ENCODE data around the gene LMOD2. TPM values are rescaled to one million over a fixed set of nuclear protein-coding genes. Genes with fewer than 3 reads are reported as not detected.

The LMOD2 gene
- total and polyA plus RNA-seq, 10 of the 15 experiments (the other 5 are each of a cell fraction or from before 2014, with no cell fraction given) = not detected

DNA sequence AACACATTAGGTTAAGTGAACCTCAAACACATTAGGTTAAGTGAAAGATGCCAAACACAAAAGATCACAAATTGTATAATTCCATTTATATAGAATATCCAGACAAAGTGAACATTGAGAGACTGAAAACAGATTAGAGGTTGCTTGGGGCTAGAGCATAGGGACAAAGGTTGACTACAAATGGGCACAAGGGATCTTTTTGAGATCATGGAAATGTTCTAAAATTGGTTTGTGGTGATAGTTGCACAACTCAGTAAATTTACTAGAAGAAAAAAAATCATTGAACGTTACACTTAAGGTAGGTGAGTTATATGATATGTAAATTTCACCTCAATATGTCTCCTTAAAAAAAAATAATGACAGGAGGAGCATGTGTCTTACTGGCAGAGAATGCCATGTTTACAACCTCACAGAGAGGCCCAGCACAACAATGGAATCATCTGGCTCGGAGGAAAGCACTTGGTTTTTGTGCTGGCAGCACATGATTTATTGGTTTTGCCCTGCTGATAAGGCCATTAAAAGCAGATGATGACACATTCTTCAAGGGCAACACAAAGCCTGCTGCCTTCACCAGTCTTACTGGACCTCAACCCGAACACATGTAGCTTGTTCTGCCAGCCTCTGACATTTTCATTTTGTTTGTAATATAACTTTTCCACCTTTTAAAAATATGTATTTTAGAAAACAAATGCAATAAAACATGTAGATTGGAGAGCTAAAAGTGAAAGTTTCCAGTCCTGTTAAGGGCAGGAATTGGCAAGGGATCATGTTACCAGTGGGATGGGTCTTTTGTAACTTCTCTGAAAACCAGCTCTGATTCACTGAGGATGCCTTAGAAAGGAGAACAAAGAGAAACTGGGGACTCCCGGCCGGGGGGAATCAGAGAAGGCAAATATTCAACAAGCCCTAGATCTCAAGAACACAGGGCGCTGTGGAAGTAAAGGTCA, 11.9 kb upstream of the LMOD2 start (continued):
- no peak for TF ChIP-seq NKRF (conservative IDR thresholded peaks at IDR 0.05)
- TF ChIP-seq NR2F1 (conservative IDR thresholded peaks at IDR 0.05) = no peak
- TF ChIP-seq NFXL1 (IDR thresholded peaks at IDR 0.05; ENCODE audit: borderline replicate concordance) = no peak

DNA sequence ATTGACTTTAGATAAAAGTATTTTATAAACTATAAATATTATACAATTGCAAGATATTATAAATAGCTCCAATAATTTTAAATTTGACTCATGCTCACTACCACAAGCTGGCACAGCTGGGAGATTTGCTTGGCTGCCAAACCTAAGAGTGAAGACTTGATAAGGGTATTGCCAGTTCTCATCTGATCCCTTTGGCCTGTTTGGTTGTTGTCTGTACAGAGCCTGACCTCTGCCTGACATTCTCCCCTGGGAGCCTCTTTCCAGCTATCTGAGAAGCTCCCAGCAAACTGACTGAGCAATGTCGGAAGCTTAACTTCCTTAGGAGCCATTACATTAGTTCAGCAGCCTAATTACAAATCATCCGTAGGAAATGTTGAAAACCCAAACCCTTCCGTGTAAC, 10.2 kb upstream of the LMOD2 start:
- no peaks in the 10 kb centered on the region for H3K4me1 ChIP-seq (ENCODE audit: control insufficient read depth, insufficient read depth, low read length)
- ChIA-PET SMC1A (ENCODE audit: uncharacterized antibody, unreplicated experiment) (interaction anchor here (0.7 to 1.1 kb wide), 2 partner anchors 11 to 21 kb away, joined by 3 read pairs; no protein-coding TSS in a partner anchor), CTCF (interaction anchor here (0.6 to 3.0 kb wide), 4 partner anchors 9 to 220 kb away, joined by 3 to 7 read pairs (median 4); no protein-coding TSS in a partner anchor), RAD21 (ENCODE audit: unreplicated experiment) (interaction anchor here (1.0 kb wide), 1 partner anchor 21 kb away, joined by 4 read pairs; no protein-coding TSS in a partner anchor), POLR2A (no interaction called here)
- peaks cover 0 to 2% of the 10 kb centered on the region in 2 experiments; a peak in 3 of 4 replicates for H3K27me3 ChIP-seq (replicated peaks in 1 of 2; ENCODE audit: control insufficient read depth in 2 of 2, insufficient read depth in 2 of 2, low read length in 1 of 2)
- no peak overlapping the region for H3K27ac ChIP-seq (ENCODE audit: control insufficient read depth, insufficient read depth)
- H3K4me2 ChIP-seq (ENCODE audit: control insufficient read depth, insufficient read depth) = no peak overlapping the region
- 44% methylated on average over 3 of the region's 3 CpGs for WGBS (ENCODE audit: insufficient coverage, insufficient replicate concordance, low lambda C conversion rate, missing lambda C conversion rate)
- H3K79me2 ChIP-seq (ENCODE audit: control insufficient read depth, insufficient read depth, low read length) = no peaks in the 10 kb centered on the region
- DNase-seq (ENCODE audit: low read depth, low spot score) (no peak), FAIRE-seq (no peak), ATAC-seq (no peak)
- no TSS peak for BruUV-seq (replicated peaks)
- H3K9me3 ChIP-seq (replicated peaks; ENCODE audit: control insufficient read depth, insufficient read depth, low read length) = no peaks in the 10 kb centered on the region
- H3K4me3 ChIP-seq = no peak overlapping the region
- no peak overlapping the region for H2AFZ ChIP-seq (ENCODE audit: control insufficient read depth, low read depth, low read length)
- no peak overlapping the region for H3K9ac ChIP-seq (ENCODE audit: control insufficient read depth, insufficient read depth, low read length)
- in situ Hi-C loops (cut with MboI) (no loop called here), intact Hi-C loops (cut with micrococcal nuclease; ENCODE audit: unreplicated experiment) (no loop called here)
- H3K36me3 ChIP-seq (ENCODE audit: control insufficient read depth in 2 of 2, insufficient read depth in 2 of 2, low read length in 1 of 2) = no peaks in the 10 kb centered on the region
- no peaks in the 10 kb centered on the region for H4K20me1 ChIP-seq (ENCODE audit: control insufficient read depth, insufficient read depth)
- TF ChIP-seq NR2C2 (IDR thresholded peaks at IDR 0.05; ENCODE audit: borderline replicate concordance, control insufficient read depth, insufficient read length, low read depth) (no peak), PAX5 (IDR thresholded peaks at IDR 0.05; ENCODE audit: borderline replicate concordance, low read depth, low read length) (no peak), RCOR1 (conservative IDR thresholded peaks at IDR 0.05; ENCODE audit: low read depth, low read length) (no peak), BHLHE40 (IDR thresholded peaks at IDR 0.05; ENCODE audit: borderline replicate concordance in 1 of 2, low read depth in 2 of 2, low read length in 1 of 2) (no peak), CBX5 (IDR thresholded peaks at IDR 0.05; ENCODE audit: low read depth) (no peak), PRDM15 (CRISPR knock-in tag; IDR thresholded peaks at IDR 0.05) (no peak), BMI1 (IDR thresholded peaks at IDR 0.05; ENCODE audit: borderline replicate concordance) (no peak), NBN (IDR thresholded peaks at IDR 0.05) (no peak)
- TF ChIP-seq, protein P1, sequence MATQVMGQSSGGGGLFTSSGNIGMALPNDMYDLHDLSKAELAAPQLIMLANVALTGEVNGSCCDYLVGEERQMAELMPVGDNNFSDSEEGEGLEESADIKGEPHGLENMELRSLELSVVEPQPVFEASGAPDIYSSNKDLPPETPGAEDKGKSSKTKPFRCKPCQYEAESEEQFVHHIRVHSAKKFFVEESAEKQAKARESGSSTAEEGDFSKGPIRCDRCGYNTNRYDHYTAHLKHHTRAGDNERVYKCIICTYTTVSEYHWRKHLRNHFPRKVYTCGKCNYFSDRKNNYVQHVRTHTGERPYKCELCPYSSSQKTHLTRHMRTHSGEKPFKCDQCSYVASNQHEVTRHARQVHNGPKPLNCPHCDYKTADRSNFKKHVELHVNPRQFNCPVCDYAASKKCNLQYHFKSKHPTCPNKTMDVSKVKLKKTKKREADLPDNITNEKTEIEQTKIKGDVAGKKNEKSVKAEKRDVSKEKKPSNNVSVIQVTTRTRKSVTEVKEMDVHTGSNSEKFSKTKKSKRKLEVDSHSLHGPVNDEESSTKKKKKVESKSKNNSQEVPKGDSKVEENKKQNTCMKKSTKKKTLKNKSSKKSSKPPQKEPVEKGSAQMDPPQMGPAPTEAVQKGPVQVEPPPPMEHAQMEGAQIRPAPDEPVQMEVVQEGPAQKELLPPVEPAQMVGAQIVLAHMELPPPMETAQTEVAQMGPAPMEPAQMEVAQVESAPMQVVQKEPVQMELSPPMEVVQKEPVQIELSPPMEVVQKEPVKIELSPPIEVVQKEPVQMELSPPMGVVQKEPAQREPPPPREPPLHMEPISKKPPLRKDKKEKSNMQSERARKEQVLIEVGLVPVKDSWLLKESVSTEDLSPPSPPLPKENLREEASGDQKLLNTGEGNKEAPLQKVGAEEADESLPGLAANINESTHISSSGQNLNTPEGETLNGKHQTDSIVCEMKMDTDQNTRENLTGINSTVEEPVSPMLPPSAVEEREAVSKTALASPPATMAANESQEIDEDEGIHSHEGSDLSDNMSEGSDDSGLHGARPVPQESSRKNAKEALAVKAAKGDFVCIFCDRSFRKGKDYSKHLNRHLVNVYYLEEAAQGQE (IDR thresholded peaks at IDR 0.05; ENCODE audit: low read depth, low read length) = no peak

All from GM12878 (cell line).